ENCODE measurements around the gene GDA.

GDA gene

DNA sequence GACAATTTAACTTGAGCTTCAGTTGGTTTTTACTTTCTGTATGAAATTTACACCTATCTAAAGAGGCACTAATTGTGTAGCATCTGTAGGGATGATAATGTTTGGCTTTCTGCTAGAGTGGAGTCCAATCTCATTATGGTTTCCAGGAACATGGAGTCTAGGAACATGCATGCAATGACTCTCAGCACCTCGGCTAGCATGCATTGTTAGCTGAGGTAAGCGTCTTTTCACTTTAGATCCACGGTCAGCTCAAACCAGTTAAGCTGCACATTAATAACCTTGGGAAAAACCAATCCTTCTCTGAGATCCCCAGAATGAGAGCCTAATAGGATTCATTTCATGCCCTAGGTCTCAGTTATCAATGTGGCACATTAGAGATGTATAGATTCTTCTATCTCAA is 7.8 kb upstream of the GDA start:
- Histone ChIP-seq H3K4me1 (ENCODE audit: control insufficient read depth, low read length) (no peaks in the 10 kb centered on the region), H3K36me3 (ENCODE audit: control insufficient read depth, low read length) (no peaks in the 10 kb centered on the region), H3K4me2 (ENCODE audit: low read length) (no peak overlapping the region), H3K9me3 (ENCODE audit: control insufficient read depth, insufficient read depth, low read length) (no peaks in the 10 kb centered on the region), H3K4me3 (ENCODE audit: low read length) (no peak overlapping the region), H4K20me1 (ENCODE audit: control insufficient read depth, insufficient read depth, low read depth, low read length) (no peaks in the 10 kb centered on the region), H3F3A (ENCODE audit: control insufficient read depth, insufficient read depth) (no peaks in the 10 kb centered on the region), H3K9me2 (replicated peaks; ENCODE audit: control insufficient read depth, low read length) (no peaks in the 10 kb centered on the region), H3K27ac (ENCODE audit: low read depth, low read length) (no peak overlapping the region), H3K27me3 (ENCODE audit: control insufficient read depth, low read length) (peaks cover 2% of the 10 kb centered on the region; the same call in 1 of the 2 replicates), H3K79me2 (ENCODE audit: control insufficient read depth, low read length) (no peaks in the 10 kb centered on the region)
- TF ChIP-seq, protein P1, sequence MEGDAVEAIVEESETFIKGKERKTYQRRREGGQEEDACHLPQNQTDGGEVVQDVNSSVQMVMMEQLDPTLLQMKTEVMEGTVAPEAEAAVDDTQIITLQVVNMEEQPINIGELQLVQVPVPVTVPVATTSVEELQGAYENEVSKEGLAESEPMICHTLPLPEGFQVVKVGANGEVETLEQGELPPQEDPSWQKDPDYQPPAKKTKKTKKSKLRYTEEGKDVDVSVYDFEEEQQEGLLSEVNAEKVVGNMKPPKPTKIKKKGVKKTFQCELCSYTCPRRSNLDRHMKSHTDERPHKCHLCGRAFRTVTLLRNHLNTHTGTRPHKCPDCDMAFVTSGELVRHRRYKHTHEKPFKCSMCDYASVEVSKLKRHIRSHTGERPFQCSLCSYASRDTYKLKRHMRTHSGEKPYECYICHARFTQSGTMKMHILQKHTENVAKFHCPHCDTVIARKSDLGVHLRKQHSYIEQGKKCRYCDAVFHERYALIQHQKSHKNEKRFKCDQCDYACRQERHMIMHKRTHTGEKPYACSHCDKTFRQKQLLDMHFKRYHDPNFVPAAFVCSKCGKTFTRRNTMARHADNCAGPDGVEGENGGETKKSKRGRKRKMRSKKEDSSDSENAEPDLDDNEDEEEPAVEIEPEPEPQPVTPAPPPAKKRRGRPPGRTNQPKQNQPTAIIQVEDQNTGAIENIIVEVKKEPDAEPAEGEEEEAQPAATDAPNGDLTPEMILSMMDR (IDR thresholded peaks at IDR 0.05; ENCODE audit: low read depth, low read length, poor library complexity, severe bottlenecking), result no peak
- TF ChIP-seq EZH2phosphoT487 (IDR thresholded peaks at IDR 0.05; ENCODE audit: borderline replicate concordance, low read length), result no peak

DNA sequence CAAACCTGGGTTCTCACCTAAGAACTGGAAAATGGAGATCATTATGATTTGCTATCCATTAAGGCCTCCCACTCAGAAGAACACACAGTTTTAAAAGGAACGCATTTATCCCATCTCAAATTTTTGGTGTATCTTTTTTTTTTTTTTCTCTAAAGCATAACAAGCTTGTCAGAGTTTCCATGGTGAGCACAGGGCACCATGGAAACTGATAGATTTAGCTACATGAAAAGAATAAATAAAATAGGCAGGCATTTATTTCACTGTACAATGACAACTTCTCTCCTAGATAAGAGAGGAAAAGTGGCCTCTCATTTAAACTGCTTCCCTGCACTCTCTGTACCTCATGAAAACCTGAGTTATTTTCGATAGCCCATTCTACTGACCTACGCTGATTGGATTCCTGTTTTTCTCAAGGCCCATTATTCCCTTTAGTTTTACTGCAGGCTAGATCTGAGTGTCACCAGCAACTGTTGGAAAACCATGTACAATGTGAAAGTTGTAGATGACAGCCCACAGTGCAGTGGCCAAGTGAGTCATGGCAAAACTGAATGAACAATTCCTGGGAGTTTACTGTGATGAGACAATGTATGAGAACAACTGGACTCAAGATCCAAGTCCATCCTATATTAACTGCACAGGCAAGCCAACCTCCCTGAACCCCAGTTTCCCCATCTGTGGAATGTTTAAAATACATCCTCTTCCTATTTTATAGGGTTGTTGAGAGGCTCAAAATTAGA is 4.3 kb upstream of the GDA start:
- Histone ChIP-seq H3F3A (ENCODE audit: control insufficient read depth, insufficient read depth) (no peaks in the 10 kb centered on the region), H4K20me1 (ENCODE audit: control insufficient read depth, insufficient read depth, low read depth, low read length) (no peaks in the 10 kb centered on the region), H3K36me3 (ENCODE audit: control insufficient read depth, low read length) (no peaks in the 10 kb centered on the region), H3K27ac (ENCODE audit: low read depth, low read length) (no peak overlapping the region), H3K9me2 (replicated peaks; ENCODE audit: control insufficient read depth, low read length) (no peaks in the 10 kb centered on the region), H3K27me3 (ENCODE audit: control insufficient read depth, low read length) (0 out of 2 replicates have a peak, but pooled peaks cover 2% of the 10 kb centered on the region), H3K9me3 (ENCODE audit: control insufficient read depth, insufficient read depth, low read length) (no peaks in the 10 kb centered on the region), H3K4me1 (ENCODE audit: control insufficient read depth, low read length) (no peaks in the 10 kb centered on the region), H3K79me2 (ENCODE audit: control insufficient read depth, low read length) (no peaks in the 10 kb centered on the region), H3K4me2 (ENCODE audit: low read length) (no peak overlapping the region), H3K4me3 (ENCODE audit: low read length) (no peak overlapping the region)
- TF ChIP-seq, protein P1 (IDR thresholded peaks at IDR 0.05; ENCODE audit: low read depth, low read length, poor library complexity, severe bottlenecking), result no peak
- no peak for TF ChIP-seq EZH2phosphoT487 (IDR thresholded peaks at IDR 0.05; ENCODE audit: borderline replicate concordance, low read length)

DNA sequence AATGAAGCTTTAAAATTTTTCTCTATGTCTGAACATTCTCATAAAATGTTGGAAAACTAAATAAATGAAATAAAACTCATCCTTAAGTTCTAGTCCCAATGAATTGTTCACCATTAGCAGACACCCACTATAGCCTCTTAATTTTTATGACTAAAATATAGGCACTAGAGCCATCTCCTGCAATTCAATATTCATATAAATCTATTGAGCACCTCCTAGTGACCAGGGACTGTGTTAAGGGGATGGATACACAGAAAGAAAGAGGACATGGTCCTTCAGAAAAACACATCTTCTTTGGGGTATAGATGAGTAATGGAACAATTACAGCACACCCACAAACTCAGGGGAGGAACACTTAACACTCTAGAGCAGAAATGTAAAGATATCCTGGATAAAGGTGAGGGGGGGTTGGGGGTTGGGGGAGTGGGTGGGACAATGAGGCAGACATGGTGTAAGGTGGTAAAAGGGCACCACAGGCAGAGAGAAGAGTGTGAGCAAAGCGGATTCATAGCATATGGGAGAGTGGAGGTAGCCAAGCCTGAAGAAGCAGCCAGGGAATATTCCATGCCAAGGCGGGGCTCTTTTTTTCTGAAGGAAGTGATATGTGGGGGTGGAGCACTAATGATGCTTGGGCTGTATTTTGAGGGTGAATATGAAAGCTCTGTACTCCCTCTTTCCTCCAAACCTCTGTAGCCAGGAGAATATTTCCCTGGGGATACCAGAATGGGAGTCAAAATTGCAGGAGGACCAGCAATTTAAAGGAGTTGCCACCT is 3.3 kb upstream of the GDA start:
- no peaks in the 10 kb centered on the region for H3K36me3 ChIP-seq (ENCODE audit: control insufficient read depth, low read length)
- H3K9me3 ChIP-seq (ENCODE audit: control insufficient read depth, insufficient read depth, low read length), result no peaks in the 10 kb centered on the region
- TF ChIP-seq, protein P1 (IDR thresholded peaks at IDR 0.05; ENCODE audit: low read depth, low read length, poor library complexity, severe bottlenecking), result no peak
- TF ChIP-seq EZH2phosphoT487 (IDR thresholded peaks at IDR 0.05; ENCODE audit: borderline replicate concordance, low read length), result no peak
- no peaks in the 10 kb centered on the region for H3K9me2 ChIP-seq (replicated peaks; ENCODE audit: control insufficient read depth, low read length)
- H3K27me3 ChIP-seq (ENCODE audit: control insufficient read depth, low read length), result 0 out of 2 replicates have a peak, but pooled peaks cover 2% of the 10 kb centered on the region
- H3F3A ChIP-seq (ENCODE audit: control insufficient read depth, insufficient read depth), result no peaks in the 10 kb centered on the region
- no peak overlapping the region for H3K4me3 ChIP-seq (ENCODE audit: low read length)
- no peaks in the 10 kb centered on the region for H3K4me1 ChIP-seq (ENCODE audit: control insufficient read depth, low read length)
- H4K20me1 ChIP-seq (ENCODE audit: control insufficient read depth, insufficient read depth, low read depth, low read length), result no peaks in the 10 kb centered on the region
- no peak overlapping the region for H3K27ac ChIP-seq (ENCODE audit: low read depth, low read length)
- no peak overlapping the region for H3K4me2 ChIP-seq (ENCODE audit: low read length)
- no peaks in the 10 kb centered on the region for H3K79me2 ChIP-seq (ENCODE audit: control insufficient read depth, low read length)

All from DOHH2 (cell line).